Aorta (tissue), 5 donors: ENCODE measurements around the gene GDF3. TPM values are rescaled to one million over a fixed set of nuclear protein-coding genes. Genes with fewer than 3 reads are reported as not detected.
A peak's percentile ranks its signal among the peaks of the same experiment; 100 is the strongest.

ENCODE experiments used
- ATAC-seq: fragments of 200-7000 bp; cut with Tn5 transposase; one replicate; pipeline ENCODE4 v1.9.1; 2022; ENCODE audit warnings: moderate library complexity; ENCODE audit not compliant: low FRiP score
- DNase-seq, 2 donors: peaks; one replicate each; pipeline ENCODE4 v3.0.0-alpha.2; 2020
- H3K27ac ChIP-seq, 2 donors: one replicate each; pipeline ENCODE4 v1.5.1; 2013; ENCODE audit warnings: low read length in 2 of 2, mild to moderate bottlenecking in 2 of 2, moderate library complexity in 2 of 2, control low read depth in 1 of 2, inconsistent platforms in 1 of 2, low read depth in 1 of 2
- H3K27me3 ChIP-seq, 2 donors: one replicate each; pipeline ENCODE4 v1.6.1; 2013; ENCODE audit warnings: control low read depth in 1 of 2, low read length in 1 of 2, mild to moderate bottlenecking in 1 of 2, moderate library complexity in 1 of 2; ENCODE audit not compliant: insufficient read depth in 2 of 2, control insufficient read depth in 1 of 2
- H3K36me3 ChIP-seq, 2 donors: one replicate each; pipeline ENCODE4 v1.6.1; 2013; ENCODE audit warnings: control low read depth in 1 of 2, low read length in 1 of 2, mild to moderate bottlenecking in 1 of 2; ENCODE audit not compliant: insufficient read depth in 2 of 2, control insufficient read depth in 1 of 2
- H3K4me1 ChIP-seq, 2 donors: one replicate each; pipeline ENCODE4 v1.6.1; 2013; ENCODE audit warnings: low read length in 2 of 2, control low read depth in 1 of 2, mild to moderate bottlenecking in 1 of 2, moderate library complexity in 1 of 2; ENCODE audit not compliant: insufficient read depth in 2 of 2, control insufficient read depth in 1 of 2
- H3K4me3 ChIP-seq, 2 donors: one replicate each; pipeline ENCODE4 v1.5.1; 2013; ENCODE audit warnings: low read length in 2 of 2, control low read depth in 1 of 2, mild to moderate bottlenecking in 1 of 2
- H3K9me3 ChIP-seq: one replicate; pipeline ENCODE4 v1.6.1; 2013; ENCODE audit warnings: mild to moderate bottlenecking, low read length; ENCODE audit not compliant: control insufficient read depth
- WGBS, 2 donors: extraction: QIAGEN DNeasy Blood & Tissue Kit; methylation state at CpG; one replicate each; pipeline ENCODE4 v1.1.7; 2013; 5-methylcytosine and 5-hydroxymethylcytosine counted together
- intact Hi-C, 2 donors: fragments of 100-400 bp; cut with DNase I; formaldehyde crosslinking; loops; one replicate each; pipeline versions ENCODE4 v1.14.2 to v1.15.0; 2022
- polyA plus RNA-seq, 2 donors: library from polyadenylated mRNA; stranded (reverse); fragments of 200-250 nt; gene quantifications; one replicate each; pipeline ENCODE4 v1.2.3, GENCODE V29; 2013
- total RNA-seq, 2 donors: library from RNA; stranded (reverse); fragmentation: NEBNext Ultra II Directional; extraction: Animal tissue kit (Norgen Biotek cat#: 25700); gene quantifications; one replicate each; pipeline ENCODE4 v1.2.1, GENCODE V29; 2021
- donor health status: healthy with polysubstance abuse.
- donor health status: Bipolar disorder and iron deficiency.
- donor health status: DM: no; HTN: no; CAD: no.
- donor health status: DM: no; HTN: no; CAD: no.
- donor health status: DM: yes; HTN: yes; CAD: no.

The GDF3 gene
- total and polyA plus RNA-seq, 4 donors, result 0.30 to 0.84 TPM; not detected in 2

GRCh38 chr12:7712841-7713442 lies 17.4 kb upstream of the GDF3 start:
- H3K9me3 ChIP-seq, result no peaks in the 10 kb centered on the region
- no peaks in the 10 kb centered on the region for H3K4me1 ChIP-seq
- 90 to 91% methylated on average over 28 of the region's 28 CpGs for WGBS, 2 donors
- H3K4me3 ChIP-seq, result no peak overlapping the region
- H3K36me3 ChIP-seq, result no peaks in the 10 kb centered on the region
- no peak overlapping the region for H3K27ac ChIP-seq
- ATAC-seq (no peak), DNase-seq (no peak)
- H3K27me3 ChIP-seq, result no peaks in the 10 kb centered on the region
- intact Hi-C loops, result no loop called here

- intact Hi-C loops, result no loop called here
- 80 to 82% methylated on average over 7 of the region's 7 CpGs for WGBS, 2 donors
- ATAC-seq (no peak), DNase-seq (no peak)
- Histone ChIP-seq H3K27me3 (no peaks in the 10 kb centered on the region), H3K27ac (no peak within 1 kb of the TSS), H3K36me3 (no peaks in the 10 kb centered on the region), H3K9me3 (no peaks in the 10 kb centered on the region), H3K4me3 (no peak within 1 kb of the TSS), H3K4me1 (no peaks in the 10 kb centered on the region)
Observed at GRCh38 chr12:7711133-7711532, 15.6 kb upstream of the GDF3 start, which contains the start of gene DPPA3. DPPA3 (plus strand) TSS chr12:7711433; CDS start chr12:7711571, 138 bp downstream.

GRCh38 chr12:7709969-7710675 lies 14.5 kb upstream of the GDF3 start:
- 61 to 66% methylated on average over 8 of the region's 8 CpGs for WGBS, 2 donors
- no peak overlapping the region for H3K4me3 ChIP-seq
- DNase-seq (no peak), ATAC-seq (no peak)
- H3K27ac ChIP-seq, result no peak overlapping the region
- intact Hi-C loops, result no loop called here
- H3K36me3 ChIP-seq, result no peaks in the 10 kb centered on the region
- H3K27me3 ChIP-seq, result no peaks in the 10 kb centered on the region
- no peaks in the 10 kb centered on the region for H3K9me3 ChIP-seq
- H3K4me1 ChIP-seq, result no peaks in the 10 kb centered on the region

GRCh38 chr12:7705846-7706245 lies 10.3 kb upstream of the GDF3 start:
- ATAC-seq (no peak), DNase-seq (no peak)
- Histone ChIP-seq H3K27me3 (no peaks in the 10 kb centered on the region), H3K4me1 (no peaks in the 10 kb centered on the region), H3K9me3 (no peaks in the 10 kb centered on the region), H3K36me3 (no peaks in the 10 kb centered on the region), H3K27ac (no peak overlapping the region), H3K4me3 (no peak overlapping the region)
- 88 to 90% methylated on average over 29 of the region's 29 CpGs for WGBS, 2 donors
- intact Hi-C loops, result no loop called here

- Histone ChIP-seq H3K4me1 (no peaks in the 10 kb centered on the region), H3K9me3 (no peaks in the 10 kb centered on the region), H3K36me3 (no peaks in the 10 kb centered on the region), H3K4me3 (peak overlapping the region; percentile 20 to 24), H3K27ac (no peak overlapping the region), H3K27me3 (no peaks in the 10 kb centered on the region)
- intact Hi-C loops, result no loop called here
- ATAC-seq, result no peak
- WGBS, 2 donors, result 4 to 5% methylated on average over 10 of the region's 10 CpGs
- no peak for DNase-seq
Observed at GRCh38 chr12:7695237-7695560, 376 bp downstream of the GDF3 start.

GRCh38 chr12:7694556-7695236 lies 879 bp downstream of the GDF3 start:
- Histone ChIP-seq H3K27me3 (no peaks in the 10 kb centered on the region), H3K36me3 (no peaks in the 10 kb centered on the region), H3K4me1 (no peaks in the 10 kb centered on the region), H3K4me3 (no peak overlapping the region), H3K27ac (no peak overlapping the region), H3K9me3 (no peaks in the 10 kb centered on the region)
- ATAC-seq (no peak), DNase-seq (no peak)
- 62 to 78% methylated on average over 3 of the region's 3 CpGs for WGBS, 2 donors
- intact Hi-C loops, result no loop called here

GRCh38 chr12:7693793-7694192 lies 1.8 kb downstream of the GDF3 start:
- WGBS, 2 donors, result 78 to 85% methylated on average over 6 of the region's 6 CpGs
- H3K36me3 ChIP-seq, result no peaks in the 10 kb centered on the region
- ATAC-seq (no peak), DNase-seq (no peak)
- H3K27ac ChIP-seq, result no peak overlapping the region
- H3K27me3 ChIP-seq, result no peaks in the 10 kb centered on the region
- H3K4me3 ChIP-seq, result no peak overlapping the region
- H3K4me1 ChIP-seq, result no peaks in the 10 kb centered on the region
- no peaks in the 10 kb centered on the region for H3K9me3 ChIP-seq
- intact Hi-C loops, result no loop called here

GRCh38 chr12:7681535-7681934 lies 14.0 kb downstream of the GDF3 start:
- intact Hi-C loops, result no loop called here
- Histone ChIP-seq H3K36me3 (no peaks in the 10 kb centered on the region), H3K4me1 (no peaks in the 10 kb centered on the region), H3K27ac (no peak overlapping the region), H3K4me3 (no peak overlapping the region), H3K27me3 (no peaks in the 10 kb centered on the region), H3K9me3 (no peaks in the 10 kb centered on the region)
- ATAC-seq (no peak), DNase-seq (no peak)
- 49 to 54% methylated on average over 2 of the region's 2 CpGs for WGBS, 2 donors
